H9 (cell line): ENCODE results near the gene BEST1. TPM values are rescaled to one million over a fixed set of nuclear protein-coding genes. Genes with fewer than 3 reads are reported as not detected.

Source experiments
- DNase-seq: peaks from one replicate; pipeline ENCODE4 v3.0.0-alpha.2; 2017
- H2AFZ ChIP-seq: one replicate; pipeline ENCODE4 v1.6.1; 2013; ENCODE audit warnings: mild to moderate bottlenecking, low read length, control low read depth, moderate library complexity
- H2AK5ac ChIP-seq: 2 replicates; pipeline ENCODE4 v1.6.1; 2013; ENCODE audit warnings: low read length, control low read depth, mixed read lengths; ENCODE audit not compliant: insufficient read length
- H2BK120ac ChIP-seq: one replicate; pipeline ENCODE4 v1.6.1; 2013; ENCODE audit warnings: low read depth, mild to moderate bottlenecking, low read length, control low read depth, inconsistent platforms; ENCODE audit not compliant: poor library complexity, severe bottlenecking
- H2BK12ac ChIP-seq: 2 replicates; pipeline ENCODE4 v1.6.1; 2013; ENCODE audit warnings: low read length, control low read depth, mixed read lengths, low read depth; ENCODE audit not compliant: insufficient read length
- H2BK15ac ChIP-seq: 2 replicates; pipeline ENCODE4 v1.6.1; 2013; ENCODE audit warnings: low read depth, low read length, control low read depth
- H2BK20ac ChIP-seq: one replicate; pipeline ENCODE4 v1.6.1; 2013; ENCODE audit warnings: low read depth, mild to moderate bottlenecking, low read length, control low read depth, inconsistent platforms; ENCODE audit not compliant: poor library complexity, severe bottlenecking
- H2BK5ac ChIP-seq: 2 replicates; pipeline ENCODE4 v1.6.1; 2013; ENCODE audit warnings: low read length, control low read depth, mixed read lengths; ENCODE audit not compliant: insufficient read length
- H3K14ac ChIP-seq: 2 replicates; pipeline ENCODE4 v1.6.1; 2013; ENCODE audit warnings: low read length, control low read depth; ENCODE audit not compliant: insufficient read depth
- H3K18ac ChIP-seq: 2 replicates; pipeline ENCODE4 v1.6.1; 2013; ENCODE audit warnings: low read depth, mild to moderate bottlenecking, mixed read lengths, low read length, control low read depth; ENCODE audit not compliant: insufficient read length
- H3K23ac ChIP-seq: 2 replicates; pipeline ENCODE4 v1.6.1; 2013; ENCODE audit warnings: low read length, control low read depth, mixed read lengths, low read depth; ENCODE audit not compliant: insufficient read length
- H3K23me2 ChIP-seq: 2 replicates; pipeline ENCODE4 v1.6.1; 2013; ENCODE audit warnings: low read depth, mild to moderate bottlenecking, mixed read lengths, low read length, control low read depth; ENCODE audit not compliant: insufficient read length, poor library complexity, severe bottlenecking
- H3K27ac ChIP-seq: 2 replicates; pipeline ENCODE4 v1.5.1; 2013; ENCODE audit warnings: low read length, control low read depth, mixed read lengths, low read depth; ENCODE audit not compliant: insufficient read length
- H3K27me3 ChIP-seq: 2 replicates; pipeline ENCODE4 v1.6.1; 2013; ENCODE audit warnings: low read length, control low read depth, inconsistent platforms; ENCODE audit not compliant: insufficient read depth
- H3K4ac ChIP-seq: 2 replicates; pipeline ENCODE4 v1.6.1; 2013; ENCODE audit warnings: low read depth, mild to moderate bottlenecking, control low read depth, inconsistent platforms, low read length, moderate library complexity
- H3K4me1 ChIP-seq: 2 replicates; pipeline ENCODE4 v1.6.1; 2013; ENCODE audit warnings: low read length, control low read depth, inconsistent platforms; ENCODE audit not compliant: insufficient read depth
- H3K4me2 ChIP-seq: 2 replicates; pipeline ENCODE4 v1.6.1; 2013; ENCODE audit warnings: low read length, control low read depth, mixed read lengths; ENCODE audit not compliant: insufficient read length, insufficient read depth
- H3K56ac ChIP-seq: 2 replicates; pipeline ENCODE4 v1.6.1; 2013; ENCODE audit warnings: low read depth, mild to moderate bottlenecking, mixed read lengths, low read length, control low read depth; ENCODE audit not compliant: insufficient read length
- H3K79me1 ChIP-seq: 2 replicates; pipeline ENCODE4 v1.6.1; 2013; ENCODE audit warnings: low read depth, mild to moderate bottlenecking, moderate library complexity, low read length, control low read depth, inconsistent platforms; ENCODE audit not compliant: insufficient read depth, poor library complexity, severe bottlenecking
- H3K79me2 ChIP-seq: 2 replicates; pipeline ENCODE4 v1.6.1; 2013; ENCODE audit warnings: low read length, control low read depth, inconsistent platforms; ENCODE audit not compliant: insufficient read depth
- H3K9ac ChIP-seq: 2 replicates; pipeline ENCODE4 v1.6.1; 2013; ENCODE audit warnings: low read length, control low read depth, mixed read lengths; ENCODE audit not compliant: insufficient read length; ENCODE audit errors: extremely low read depth
- H3K9me3 ChIP-seq: one replicate; pipeline ENCODE4 v1.6.1; 2013; ENCODE audit warnings: low read depth, low read length, inconsistent platforms; ENCODE audit not compliant: control insufficient read depth
- H3T11ph ChIP-seq: one replicate; pipeline ENCODE4 v1.6.1; 2013; ENCODE audit warnings: mild to moderate bottlenecking, low read length, control low read depth, inconsistent platforms
- H4K20me1 ChIP-seq: one replicate; pipeline ENCODE4 v1.6.1; 2013; ENCODE audit not compliant: control insufficient read depth, insufficient read length, insufficient read depth
- H4K5ac ChIP-seq: 2 replicates; pipeline ENCODE4 v1.6.1; 2013; ENCODE audit warnings: low read depth, mild to moderate bottlenecking, mixed read lengths, low read length, control low read depth; ENCODE audit not compliant: insufficient read length
- H4K8ac ChIP-seq: replicated peaks from 2 replicates; pipeline ENCODE4 v1.6.1; 2013; ENCODE audit warnings: low read length, control low read depth, mixed read lengths, low read depth; ENCODE audit not compliant: insufficient read length
- H4K91ac ChIP-seq: 2 replicates; pipeline ENCODE4 v1.6.1; 2013; ENCODE audit warnings: low read depth, mild to moderate bottlenecking, moderate library complexity, mixed read lengths, low read length, control low read depth; ENCODE audit not compliant: insufficient read length
- H3K27ac Mint-ChIP-seq, 3 experiments: 2 replicates in 2 of 3; 3 replicates in 1 of 3; pipeline ENCODE4 v1.8.0; 2020 to 2021; ENCODE audit warnings: mixed read lengths in 3 of 3, mild to moderate bottlenecking in 1 of 3, moderate library complexity in 1 of 3
- H3K27me3 Mint-ChIP-seq: 2 replicates; pipeline ENCODE4 v1.8.0; 2021; ENCODE audit warnings: low read depth, mild to moderate bottlenecking, moderate library complexity, mixed read lengths
- H3K36me3 Mint-ChIP-seq, 3 experiments: 2 replicates in 2 of 3; 3 replicates in 1 of 3; pipeline ENCODE4 v1.8.0; 2020 to 2021; ENCODE audit warnings: low read depth in 3 of 3, mixed read lengths in 3 of 3; ENCODE audit not compliant: insufficient read depth in 1 of 3
- H3K4me1 Mint-ChIP-seq, 2 experiments: 2 replicates each; pipeline ENCODE4 v1.8.0; 2020; ENCODE audit warnings: mixed read lengths in 2 of 2
- H3K4me3 Mint-ChIP-seq, 2 experiments: 2 replicates in 1 of 2; 3 replicates in 1 of 2; pipeline ENCODE4 v1.8.0; 2020 to 2021; ENCODE audit warnings: mild to moderate bottlenecking in 2 of 2, mixed read lengths in 2 of 2, moderate library complexity in 1 of 2
- H3K9me3 Mint-ChIP-seq, 2 experiments: 2 replicates in 1 of 2; 3 replicates in 1 of 2; pipeline ENCODE4 v1.8.0; 2020; ENCODE audit warnings: mild to moderate bottlenecking in 2 of 2, mixed read lengths in 2 of 2, moderate library complexity in 1 of 2
- WGBS: extraction: QIAGEN DNeasy Blood & Tissue Kit; methylation state at CpG from one replicate; pipeline ENCODE4 v1.1.7; 2013; ENCODE audit warnings: missing lambda C conversion rate, low lambda C conversion rate, mixed read lengths; ENCODE audit not compliant: insufficient read length; ENCODE audit errors: extremely low coverage; 5-methylcytosine and 5-hydroxymethylcytosine counted together
- total RNA-seq: library from RNA; stranded (reverse); gene quantifications from 2 replicates; pipeline ENCODE4 v1.2.1, GENCODE V29; 2021
- TF ChIP-seq, protein P1 (sequence below): fragments of 200-600 bp; sonication (generic); conservative IDR thresholded peaks from 3 replicates; pipeline ENCODE4 v1.8.0; 2021; ENCODE audit warnings: antibody characterized with exemption, mild to moderate bottlenecking

The BEST1 gene
- total RNA-seq, 1 experiment from 2014 or later = 0.24 TPM

DNA sequence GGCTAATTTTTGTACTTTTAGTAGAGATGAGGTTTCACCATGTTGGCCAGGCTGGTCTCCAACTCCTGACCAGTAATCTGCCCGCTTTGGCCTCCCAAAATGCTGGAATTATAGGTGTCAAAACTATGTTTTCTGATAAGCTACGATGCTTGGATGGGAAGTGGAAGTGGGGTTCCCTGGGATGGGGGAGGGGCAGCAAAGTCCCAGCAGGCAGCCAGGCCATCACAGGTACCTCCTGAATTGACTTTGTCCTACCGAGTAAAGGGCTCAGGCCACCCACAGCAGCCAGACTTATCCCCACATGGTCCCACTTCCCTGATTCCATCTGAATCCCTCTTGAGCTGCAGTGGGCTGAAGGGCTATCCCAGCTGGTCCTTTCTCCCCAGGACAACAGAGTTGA lies 10.4 kb downstream of the BEST1 start:
- no peak overlapping the region for H3K27ac Mint-ChIP-seq
- H3K4me3 Mint-ChIP-seq = no peak overlapping the region
- WGBS = no CpG with 5 or more reads among the region's 3 CpGs

More for the DNA sequence above, 10.4 kb downstream of the BEST1 start:
- Histone ChIP-seq H3K23ac (no peak overlapping the region), H3K79me1 (peaks cover 2% of the 10 kb centered on the region), H3K27ac (no peak overlapping the region), H3K4me2 (no peak overlapping the region), H4K5ac (no peak overlapping the region), H3K79me2 (0 out of 2 replicates have a peak, but pooled peaks cover 1% of the 10 kb centered on the region), H3K18ac (no peak overlapping the region), H3K9ac (no peak overlapping the region), H2AK5ac (no peak overlapping the region), H4K20me1 (no peaks in the 10 kb centered on the region), H2BK12ac (no peak overlapping the region), H3K4me1 (no peaks in the 10 kb centered on the region), H3K23me2 (no peaks in the 10 kb centered on the region), H2BK20ac (no peak overlapping the region), H2BK15ac (no peak overlapping the region), H2AFZ (no peak overlapping the region), H3K14ac (no peak overlapping the region), H4K91ac (no peak overlapping the region), H4K8ac (no peak overlapping the region), H2BK5ac (no peak overlapping the region), H3T11ph (no peak overlapping the region), H2BK120ac (no peak overlapping the region), H3K56ac (no peak overlapping the region), H3K9me3 (no peaks in the 10 kb centered on the region), H3K27me3 (no peaks in the 10 kb centered on the region), H3K4ac (no peak overlapping the region)
- Mint-ChIP-seq H3K36me3 (peaks cover 23 to 30% (median 24%) of the 10 kb centered on the region in 3 experiments), H3K4me1 (peaks cover 7% of the 10 kb centered on the region in 2 experiments; a peak in 2 of 4 replicates), H3K9me3 (no peaks in the 10 kb centered on the region; a peak in 1 of 5 replicates), H3K27me3 (peaks cover 14% of the 10 kb centered on the region)
- no peak for DNase-seq
- TF ChIP-seq, protein P1, sequence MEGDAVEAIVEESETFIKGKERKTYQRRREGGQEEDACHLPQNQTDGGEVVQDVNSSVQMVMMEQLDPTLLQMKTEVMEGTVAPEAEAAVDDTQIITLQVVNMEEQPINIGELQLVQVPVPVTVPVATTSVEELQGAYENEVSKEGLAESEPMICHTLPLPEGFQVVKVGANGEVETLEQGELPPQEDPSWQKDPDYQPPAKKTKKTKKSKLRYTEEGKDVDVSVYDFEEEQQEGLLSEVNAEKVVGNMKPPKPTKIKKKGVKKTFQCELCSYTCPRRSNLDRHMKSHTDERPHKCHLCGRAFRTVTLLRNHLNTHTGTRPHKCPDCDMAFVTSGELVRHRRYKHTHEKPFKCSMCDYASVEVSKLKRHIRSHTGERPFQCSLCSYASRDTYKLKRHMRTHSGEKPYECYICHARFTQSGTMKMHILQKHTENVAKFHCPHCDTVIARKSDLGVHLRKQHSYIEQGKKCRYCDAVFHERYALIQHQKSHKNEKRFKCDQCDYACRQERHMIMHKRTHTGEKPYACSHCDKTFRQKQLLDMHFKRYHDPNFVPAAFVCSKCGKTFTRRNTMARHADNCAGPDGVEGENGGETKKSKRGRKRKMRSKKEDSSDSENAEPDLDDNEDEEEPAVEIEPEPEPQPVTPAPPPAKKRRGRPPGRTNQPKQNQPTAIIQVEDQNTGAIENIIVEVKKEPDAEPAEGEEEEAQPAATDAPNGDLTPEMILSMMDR = no peak
